Keratinocyte (primary cell): ENCODE measurements around the gene NBPF12. TPM values are rescaled to one million over a fixed set of nuclear protein-coding genes. Genes with fewer than 3 reads are reported as not detected.
"Not testable (repeated sequence)": the region's sequence is repeated elsewhere in the genome, so short reads cannot be mapped to it uniquely, and the experiment has no call there.

Experiments used
- DNase-seq: peaks from one replicate; pipeline ENCODE4 v3.0.0-alpha.2; 2011; ENCODE audit warnings: low read depth, missing footprints, low spot score
- FAIRE-seq: peaks from 2 replicates; lab custom pipeline; 2011; peaks lifted over from hg19 to GRCh38; lab: Jason Lieb, UNC
- H2AFZ ChIP-seq: 2 replicates; pipeline ENCODE4 v1.6.0; 2012; ENCODE audit warnings: low read length, control low read depth, inconsistent platforms; ENCODE audit not compliant: control insufficient read depth
- H3K27ac ChIP-seq: 2 replicates; pipeline ENCODE4 v1.5.1; 2011; ENCODE audit warnings: low read length; ENCODE audit not compliant: control insufficient read depth, insufficient read depth
- H3K27me3 ChIP-seq: 3 replicates; pipeline ENCODE4 v1.6.0; 2011; ENCODE audit warnings: low read length; ENCODE audit not compliant: control insufficient read depth, insufficient read depth; ENCODE audit errors: extremely low read depth
- H3K36me3 ChIP-seq, 2 experiments: 2 replicates in 1 of 2; 3 replicates in 1 of 2; pipeline ENCODE4 v1.5.1; 2011; ENCODE audit warnings: low read length in 2 of 2, mild to moderate bottlenecking in 1 of 2; ENCODE audit not compliant: control insufficient read depth in 2 of 2, insufficient read depth in 2 of 2; ENCODE audit errors: extremely low read depth in 1 of 2
- H3K4me1 ChIP-seq: 3 replicates; pipeline ENCODE4 v1.5.1; 2011; ENCODE audit warnings: low read length; ENCODE audit not compliant: control insufficient read depth, insufficient read depth; ENCODE audit errors: extremely low read depth
- H3K4me2 ChIP-seq: 3 replicates; pipeline ENCODE4 v1.6.0; 2011; ENCODE audit warnings: low read depth, low read length; ENCODE audit not compliant: control insufficient read depth, insufficient read depth; ENCODE audit errors: extremely low read depth
- H3K4me3 ChIP-seq, 3 experiments: fragments of 200-600 bp in 1 of 3; sonication (generic) in 1 of 3; 2 replicates in 2 of 3; 3 replicates in 1 of 3; pipeline ENCODE4 v1.5.1; 2011 to 2016; ENCODE audit warnings: low read length in 3 of 3, mild to moderate bottlenecking in 3 of 3, control low read depth in 2 of 3, inconsistent platforms in 1 of 3, low read depth in 1 of 3, mixed read lengths in 1 of 3, mixed run types in 1 of 3, moderate library complexity in 1 of 3; ENCODE audit not compliant: control insufficient read depth in 2 of 3, insufficient read depth in 2 of 3; ENCODE audit errors: extremely low read depth in 1 of 3
- H3K79me2 ChIP-seq: 2 replicates; pipeline ENCODE4 v1.6.0; 2012; ENCODE audit warnings: low read length; ENCODE audit not compliant: control insufficient read depth, insufficient read depth
- H3K9ac ChIP-seq: 3 replicates; pipeline ENCODE4 v1.6.0; 2011; ENCODE audit warnings: low read length; ENCODE audit not compliant: control insufficient read depth, insufficient read depth; ENCODE audit errors: extremely low read depth
- H3K9me1 ChIP-seq: 3 replicates; pipeline ENCODE4 v1.6.0; 2011; ENCODE audit warnings: low read length; ENCODE audit not compliant: control insufficient read depth, insufficient read depth; ENCODE audit errors: extremely low read depth
- H3K9me3 ChIP-seq: 2 replicates; pipeline ENCODE4 v1.5.1; 2012; ENCODE audit warnings: low read depth, low read length; ENCODE audit not compliant: control insufficient read depth
- H4K20me1 ChIP-seq: 3 replicates; pipeline ENCODE4 v1.6.0; 2011; ENCODE audit warnings: low read length; ENCODE audit not compliant: control insufficient read depth, insufficient read depth; ENCODE audit errors: extremely low read depth
- dilution Hi-C: fragments of 300-500 bp; cut with MboI; formaldehyde crosslinking; loops from one replicate; pipeline ENCODE4 v1.7.0; 2020; ENCODE audit warnings: low sequenced_read_pairs; ENCODE audit not compliant: extremely low pct_ligation_motif_present
- polyA plus RNA-seq, 5 experiments: library from polyadenylated mRNA; depleted of rRNA in 3 of 5; stranded (reverse) in 3 of 5; stranded (forward) in 1 of 5; unstranded in 1 of 5; fragments of >200 nt; gene quantifications; 1 replicate in 1 of 5; 2 replicates in 3 of 5; 3 replicates in 1 of 5; pipeline versions ENCODE4 v1.2.1 to v1.2.3, GENCODE V29; 2011 to 2012; ENCODE audit warnings: missing spikeins in 2 of 5, low read depth in 1 of 5, low replicate concordance in 1 of 5
- TF ChIP-seq, protein P1 (sequence below), 3 experiments: IDR thresholded peaks in 1 of 3; conservative IDR thresholded peaks in 1 of 3; optimal IDR thresholded peaks in 1 of 3; 2 replicates in 2 of 3; 3 replicates in 1 of 3; pipeline versions ENCODE3 to v1.5.1; 2011; ENCODE audit warnings: low read length in 3 of 3, mild to moderate bottlenecking in 3 of 3, moderate library complexity in 2 of 3, control low read depth in 1 of 3, inconsistent platforms in 1 of 3; ENCODE audit not compliant: insufficient read depth in 2 of 3; ENCODE audit errors: extremely low read depth in 1 of 3

Gene NBPF12
- polyA plus RNA-seq, 1 donor (not counting 4 experiments of a cell fraction or from before 2014, with no cell fraction given): 6.4 TPM

DNA sequence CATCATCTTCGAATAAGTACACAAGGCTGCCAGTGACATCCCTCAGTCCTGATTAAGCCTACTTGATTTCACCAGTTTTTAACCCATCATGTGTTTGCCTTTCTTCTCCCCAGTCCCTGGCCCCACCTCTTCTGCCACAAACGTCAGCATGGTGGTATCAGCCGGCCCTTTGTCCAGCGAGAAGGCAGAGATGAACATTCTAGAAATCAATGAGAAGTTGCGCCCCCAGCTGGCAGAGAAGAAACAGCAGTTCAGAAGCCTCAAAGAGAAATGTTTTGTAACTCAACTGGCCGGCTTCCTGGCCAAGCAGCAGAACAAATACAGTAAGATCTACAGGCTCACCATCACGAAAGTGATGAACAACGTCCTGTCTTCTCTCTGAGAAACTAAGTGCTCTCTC lies 28.2 kb downstream of the NBPF12 start:
- H3K27ac ChIP-seq, H3K4me3 ChIP-seq, H3K9me1 ChIP-seq, H2AFZ ChIP-seq, DNase-seq, H3K79me2 ChIP-seq, H3K4me1 ChIP-seq, H3K4me2 ChIP-seq, H3K36me3 ChIP-seq, FAIRE-seq, H3K27me3 ChIP-seq, H4K20me1 ChIP-seq, dilution Hi-C loops, H3K9ac ChIP-seq, H3K9me3 ChIP-seq: not testable (repeated sequence)
- TF ChIP-seq, protein P1, sequence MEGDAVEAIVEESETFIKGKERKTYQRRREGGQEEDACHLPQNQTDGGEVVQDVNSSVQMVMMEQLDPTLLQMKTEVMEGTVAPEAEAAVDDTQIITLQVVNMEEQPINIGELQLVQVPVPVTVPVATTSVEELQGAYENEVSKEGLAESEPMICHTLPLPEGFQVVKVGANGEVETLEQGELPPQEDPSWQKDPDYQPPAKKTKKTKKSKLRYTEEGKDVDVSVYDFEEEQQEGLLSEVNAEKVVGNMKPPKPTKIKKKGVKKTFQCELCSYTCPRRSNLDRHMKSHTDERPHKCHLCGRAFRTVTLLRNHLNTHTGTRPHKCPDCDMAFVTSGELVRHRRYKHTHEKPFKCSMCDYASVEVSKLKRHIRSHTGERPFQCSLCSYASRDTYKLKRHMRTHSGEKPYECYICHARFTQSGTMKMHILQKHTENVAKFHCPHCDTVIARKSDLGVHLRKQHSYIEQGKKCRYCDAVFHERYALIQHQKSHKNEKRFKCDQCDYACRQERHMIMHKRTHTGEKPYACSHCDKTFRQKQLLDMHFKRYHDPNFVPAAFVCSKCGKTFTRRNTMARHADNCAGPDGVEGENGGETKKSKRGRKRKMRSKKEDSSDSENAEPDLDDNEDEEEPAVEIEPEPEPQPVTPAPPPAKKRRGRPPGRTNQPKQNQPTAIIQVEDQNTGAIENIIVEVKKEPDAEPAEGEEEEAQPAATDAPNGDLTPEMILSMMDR (optimal IDR thresholded peaks at IDR 0.05 in 1 of 3, IDR thresholded peaks at IDR 0.05 in 1 of 3, conservative IDR thresholded peaks at IDR 0.05 in 1 of 3; ENCODE audit: extremely low read depth in 1 of 3, insufficient read depth in 2 of 3, low read length in 3 of 3): peak in 1 of 3 experiments; percentile 27

DNA sequence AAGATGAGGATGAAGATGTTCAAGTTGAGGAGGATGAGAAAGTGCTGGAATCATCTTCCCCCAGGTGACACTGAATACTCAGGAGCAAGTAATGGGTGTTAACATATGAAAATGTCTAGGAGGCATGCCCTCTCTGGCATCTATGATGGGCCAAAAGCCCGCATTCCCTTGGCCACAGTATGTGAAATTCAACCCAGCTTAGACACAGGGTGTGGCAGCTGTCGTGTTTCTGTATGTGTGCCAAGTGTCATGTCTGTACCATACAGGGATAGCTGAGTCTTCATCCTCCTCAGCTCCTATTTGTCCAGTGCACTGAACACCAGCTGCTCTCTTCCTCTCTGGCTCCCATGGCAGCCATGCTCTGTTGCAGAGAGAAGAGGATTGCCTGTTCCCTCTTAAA lies 32.5 kb downstream of the NBPF12 start:
- H3K9me3 ChIP-seq, H3K27me3 ChIP-seq, H2AFZ ChIP-seq, H3K9me1 ChIP-seq, H3K4me2 ChIP-seq, H3K9ac ChIP-seq, H3K4me3 ChIP-seq, dilution Hi-C loops, FAIRE-seq, DNase-seq, H3K79me2 ChIP-seq, H3K4me1 ChIP-seq, H3K36me3 ChIP-seq, H3K27ac ChIP-seq, H4K20me1 ChIP-seq: not testable (repeated sequence)

DNA sequence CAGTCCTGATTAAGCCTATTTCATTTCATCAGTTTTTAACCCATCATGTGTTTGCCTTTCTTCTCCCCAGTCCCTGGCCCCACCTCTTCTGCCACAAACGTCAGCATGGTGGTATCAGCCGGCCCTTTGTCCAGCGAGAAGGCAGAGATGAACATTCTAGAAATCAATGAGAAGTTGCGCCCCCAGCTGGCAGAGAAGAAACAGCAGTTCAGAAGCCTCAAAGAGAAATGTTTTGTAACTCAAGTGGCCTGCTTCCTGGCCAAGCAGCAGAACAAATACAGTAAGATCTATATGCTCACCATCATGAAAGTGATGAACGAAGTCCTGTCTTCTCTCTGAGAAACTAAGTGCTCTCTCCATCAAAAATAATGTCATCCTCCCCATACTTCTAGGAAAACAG lies 34.6 kb downstream of the NBPF12 start:
- H3K4me2 ChIP-seq, dilution Hi-C loops, DNase-seq, FAIRE-seq, H3K9ac ChIP-seq, H3K27ac ChIP-seq, H3K9me1 ChIP-seq, H3K36me3 ChIP-seq, H3K4me3 ChIP-seq, H3K27me3 ChIP-seq, H3K4me1 ChIP-seq, H3K9me3 ChIP-seq, H4K20me1 ChIP-seq, H2AFZ ChIP-seq, H3K79me2 ChIP-seq: not testable (repeated sequence)

DNA sequence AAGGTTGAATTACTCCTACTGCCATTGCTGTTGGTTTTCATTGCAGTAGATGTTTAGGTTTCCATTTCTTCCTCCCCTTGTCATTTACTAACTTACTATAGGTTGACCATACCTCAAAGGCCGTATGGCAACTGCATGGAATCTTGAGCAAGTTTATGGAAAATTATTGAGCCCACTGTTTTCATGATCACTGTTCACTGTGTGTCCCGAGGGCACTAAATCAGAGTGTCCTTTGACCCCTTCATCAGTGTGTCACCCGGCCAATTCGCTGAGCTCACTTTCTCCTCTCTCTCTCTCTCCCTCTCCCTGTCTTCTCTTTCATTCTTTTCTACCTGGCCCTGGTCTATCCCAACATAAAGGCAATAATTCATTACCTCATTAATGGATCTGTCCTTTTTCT lies 47.7 kb downstream of the NBPF12 start:
- dilution Hi-C loops, FAIRE-seq, H3K4me2 ChIP-seq, H3K27me3 ChIP-seq, H4K20me1 ChIP-seq, H3K36me3 ChIP-seq, H2AFZ ChIP-seq, H3K9me3 ChIP-seq, H3K79me2 ChIP-seq, DNase-seq, H3K27ac ChIP-seq, H3K9me1 ChIP-seq, H3K4me3 ChIP-seq, H3K4me1 ChIP-seq, H3K9ac ChIP-seq: not testable (repeated sequence)
